ENCODE measurements around the gene ARHGAP15. TPM values are rescaled to one million over a fixed set of nuclear protein-coding genes. Genes with fewer than 3 reads are reported as not detected.

The ARHGAP15 gene
- polyA plus RNA-seq, 1 donor from 2014 or later, result 0.30 TPM

- no peak for TF ChIP-seq SMC3 (conservative IDR thresholded peaks at IDR 0.05; ENCODE audit: poor library complexity)
- TF ChIP-seq POLR2AphosphoS5 (IDR thresholded peaks at IDR 0.05), result no peak
- TF ChIP-seq EZH2 (IDR thresholded peaks at IDR 0.05; ENCODE audit: borderline replicate concordance, insufficient read depth, low read length, poor library complexity, severe bottlenecking), result no peak
- TF ChIP-seq TAF1 (IDR thresholded peaks at IDR 0.05; ENCODE audit: low read depth), result no peak
- TF ChIP-seq MXI1 (conservative IDR thresholded peaks at IDR 0.05; ENCODE audit: poor library complexity, severe bottlenecking), result no peak
- TF ChIP-seq, protein P1, sequence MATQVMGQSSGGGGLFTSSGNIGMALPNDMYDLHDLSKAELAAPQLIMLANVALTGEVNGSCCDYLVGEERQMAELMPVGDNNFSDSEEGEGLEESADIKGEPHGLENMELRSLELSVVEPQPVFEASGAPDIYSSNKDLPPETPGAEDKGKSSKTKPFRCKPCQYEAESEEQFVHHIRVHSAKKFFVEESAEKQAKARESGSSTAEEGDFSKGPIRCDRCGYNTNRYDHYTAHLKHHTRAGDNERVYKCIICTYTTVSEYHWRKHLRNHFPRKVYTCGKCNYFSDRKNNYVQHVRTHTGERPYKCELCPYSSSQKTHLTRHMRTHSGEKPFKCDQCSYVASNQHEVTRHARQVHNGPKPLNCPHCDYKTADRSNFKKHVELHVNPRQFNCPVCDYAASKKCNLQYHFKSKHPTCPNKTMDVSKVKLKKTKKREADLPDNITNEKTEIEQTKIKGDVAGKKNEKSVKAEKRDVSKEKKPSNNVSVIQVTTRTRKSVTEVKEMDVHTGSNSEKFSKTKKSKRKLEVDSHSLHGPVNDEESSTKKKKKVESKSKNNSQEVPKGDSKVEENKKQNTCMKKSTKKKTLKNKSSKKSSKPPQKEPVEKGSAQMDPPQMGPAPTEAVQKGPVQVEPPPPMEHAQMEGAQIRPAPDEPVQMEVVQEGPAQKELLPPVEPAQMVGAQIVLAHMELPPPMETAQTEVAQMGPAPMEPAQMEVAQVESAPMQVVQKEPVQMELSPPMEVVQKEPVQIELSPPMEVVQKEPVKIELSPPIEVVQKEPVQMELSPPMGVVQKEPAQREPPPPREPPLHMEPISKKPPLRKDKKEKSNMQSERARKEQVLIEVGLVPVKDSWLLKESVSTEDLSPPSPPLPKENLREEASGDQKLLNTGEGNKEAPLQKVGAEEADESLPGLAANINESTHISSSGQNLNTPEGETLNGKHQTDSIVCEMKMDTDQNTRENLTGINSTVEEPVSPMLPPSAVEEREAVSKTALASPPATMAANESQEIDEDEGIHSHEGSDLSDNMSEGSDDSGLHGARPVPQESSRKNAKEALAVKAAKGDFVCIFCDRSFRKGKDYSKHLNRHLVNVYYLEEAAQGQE (IDR thresholded peaks at IDR 0.05; ENCODE audit: borderline replicate concordance), result no peak
- no peak for TF ChIP-seq RAD21 (conservative IDR thresholded peaks at IDR 0.05)
- no peak for TF ChIP-seq EP300 (conservative IDR thresholded peaks at IDR 0.05; ENCODE audit: poor library complexity, severe bottlenecking)
- TF ChIP-seq CTCF (IDR thresholded peaks at IDR 0.05; ENCODE audit: poor library complexity, severe bottlenecking), result no peak
- no peaks in the 10 kb centered on the region for H3K79me2 ChIP-seq (replicated peaks; ENCODE audit: insufficient read depth, low read length)
- H3K27me3 ChIP-seq (ENCODE audit: insufficient read depth, low read depth, low read length), result no peaks in the 10 kb centered on the region
These were observed 553.3 kb downstream of the ARHGAP15 start for GRCh38 chr2:143682436-143683055.

GRCh38 chr2:143683977-143684376, 554.8 kb downstream of the ARHGAP15 start:
- no peaks in the 10 kb centered on the region for H3K27me3 ChIP-seq (ENCODE audit: insufficient read depth, low read depth, low read length)
- no peaks in the 10 kb centered on the region for H3K9me3 ChIP-seq (ENCODE audit: low read length)
- TF ChIP-seq CTCF (IDR thresholded peaks at IDR 0.05; ENCODE audit: poor library complexity, severe bottlenecking), result no peak
- no peak for TF ChIP-seq EZH2 (IDR thresholded peaks at IDR 0.05; ENCODE audit: borderline replicate concordance, insufficient read depth, low read length, poor library complexity, severe bottlenecking)
- no peak for TF ChIP-seq TAF1 (IDR thresholded peaks at IDR 0.05; ENCODE audit: low read depth)
- H3F3A ChIP-seq (ENCODE audit: insufficient read depth, low read length, poor library complexity, severe bottlenecking), result no peaks in the 10 kb centered on the region
- H3K79me2 ChIP-seq (replicated peaks; ENCODE audit: insufficient read depth, low read length), result no peaks in the 10 kb centered on the region
- no peaks in the 10 kb centered on the region for H4K20me1 ChIP-seq (ENCODE audit: insufficient read depth)
- H3K4me3 ChIP-seq (ENCODE audit: low read length), result no peak overlapping the region
- no peak overlapping the region for H3K27ac ChIP-seq (ENCODE audit: low read length)
- no peaks in the 10 kb centered on the region for H3K36me3 ChIP-seq (ENCODE audit: insufficient read depth, low read length)
- no peak overlapping the region for H3K4me2 ChIP-seq (ENCODE audit: low read length)
- H2AFZ ChIP-seq (ENCODE audit: low read depth, low read length), result no peak overlapping the region
- H3K9ac ChIP-seq (ENCODE audit: low read length), result no peak overlapping the region
- H3K9me2 ChIP-seq (ENCODE audit: insufficient read depth, low read length), result no peaks in the 10 kb centered on the region

More at GRCh38 chr2:143682436-143683055, 553.3 kb downstream of the ARHGAP15 start:
- no peak overlapping the region for H2AFZ ChIP-seq (ENCODE audit: low read depth, low read length)
- H3K36me3 ChIP-seq (ENCODE audit: insufficient read depth, low read length), result no peaks in the 10 kb centered on the region
- no peaks in the 10 kb centered on the region for H3F3A ChIP-seq (ENCODE audit: insufficient read depth, low read length, poor library complexity, severe bottlenecking)
- H3K4me2 ChIP-seq (ENCODE audit: low read length), result no peak overlapping the region
- no peak overlapping the region for H3K4me3 ChIP-seq (ENCODE audit: low read length)
- H4K20me1 ChIP-seq (ENCODE audit: insufficient read depth), result no peaks in the 10 kb centered on the region
- no peak overlapping the region for H3K27ac ChIP-seq (ENCODE audit: low read length)
- no peak overlapping the region for H3K9ac ChIP-seq (ENCODE audit: low read length)
- no peaks in the 10 kb centered on the region for H3K9me3 ChIP-seq (ENCODE audit: low read length)
- no peaks in the 10 kb centered on the region for H3K9me2 ChIP-seq (ENCODE audit: insufficient read depth, low read length)
